EL (cell line): ENCODE results near the gene PABPN1L.
A peak's percentile ranks its signal among the peaks of the same experiment; 100 is the strongest.

Experiments used
- DNase-seq: peaks from one replicate; pipeline ENCODE4 v3.0.0-alpha.2; 2016

Gene PABPN1L

GRCh38 chr16:88867581-88868246 lies 1.3 kb upstream of the PABPN1L start:
- DNase-seq: no peak

- DNase-seq: no peak
These were observed 718 bp downstream of the PABPN1L start for GRCh38 chr16:88865742-88866141.

- no peak for DNase-seq
These were observed 1.1 kb downstream of the PABPN1L start for GRCh38 chr16:88865310-88865709.

- DNase-seq: no peak
These were observed 1.9 kb downstream of the PABPN1L start for GRCh38 chr16:88864521-88864920.

GRCh38 chr16:88864099-88864498 lies 2.4 kb downstream of the PABPN1L start:
- DNase-seq: no peak

- DNase-seq: no peak
These were observed 3.0 kb downstream of the PABPN1L start for GRCh38 chr16:88863426-88863825.

GRCh38 chr16:88862968-88863367 lies 3.5 kb downstream of the PABPN1L start:
- no peak for DNase-seq

GRCh38 chr16:88861359-88861758 lies 5.1 kb downstream of the PABPN1L start:
- no peak for DNase-seq

- DNase-seq: no peak
These were observed 6.9 kb downstream of the PABPN1L start for GRCh38 chr16:88859381-88860091.

- peak; percentile 69 for DNase-seq
These were observed 8.6 kb downstream of the PABPN1L start for GRCh38 chr16:88857728-88858339.

- peak; percentile 93 for DNase-seq
These were observed 9.4 kb downstream of the PABPN1L start, which contains the start of the genes GALNS and TRAPPC2L for GRCh38 chr16:88856828-88857727. Gene GALNS (minus strand): TSS chr16:88856947. CDS start chr16:88856877, 70 bp downstream. Gene TRAPPC2L (plus strand): TSS chr16:88857127. CDS start chr16:88857151, 24 bp downstream.

GRCh38 chr16:88856122-88856827 lies 10.2 kb downstream of the PABPN1L start:
- DNase-seq: no peak

GRCh38 chr16:88855736-88856121 lies 10.7 kb downstream of the PABPN1L start:
- no peak for DNase-seq

GRCh38 chr16:88855176-88855575 lies 11.3 kb downstream of the PABPN1L start:
- DNase-seq: no peak

GRCh38 chr16:88854306-88855111 lies 12.0 kb downstream of the PABPN1L start:
- no peak for DNase-seq

GRCh38 chr16:88853325-88853941 lies 13.0 kb downstream of the PABPN1L start:
- DNase-seq: no peak

- DNase-seq: no peak
These were observed 14.8 kb downstream of the PABPN1L start for GRCh38 chr16:88851616-88852015.

GRCh38 chr16:88850531-88851199 lies 15.8 kb downstream of the PABPN1L start:
- DNase-seq: no peak

- DNase-seq: no peak
These were observed 17.9 kb downstream of the PABPN1L start for GRCh38 chr16:88848557-88848956.

GRCh38 chr16:88847654-88848053 lies 18.8 kb downstream of the PABPN1L start:
- no peak for DNase-seq
